ENCODE data around the gene MAD1L1.

DNA sequence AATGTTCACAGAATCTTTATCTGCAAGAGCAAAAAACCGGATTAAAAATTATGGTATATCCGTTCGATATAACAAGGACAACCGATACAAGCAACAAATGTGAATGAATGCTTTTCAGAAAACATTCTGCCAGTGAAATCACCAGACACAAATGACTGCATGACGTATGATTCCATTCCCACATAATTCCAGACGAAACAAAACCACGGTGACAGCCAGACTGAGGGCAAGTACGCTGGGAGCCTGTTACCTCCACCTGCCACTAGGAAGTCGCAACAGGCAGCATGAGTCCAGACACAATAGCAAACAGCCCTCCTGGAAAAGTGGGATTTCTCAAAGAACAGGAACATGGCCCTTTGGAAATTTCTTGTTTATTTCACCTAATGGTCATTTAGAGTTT, 41.7 kb downstream of the MAD1L1 start:
- TF ChIP-seq, protein P1, sequence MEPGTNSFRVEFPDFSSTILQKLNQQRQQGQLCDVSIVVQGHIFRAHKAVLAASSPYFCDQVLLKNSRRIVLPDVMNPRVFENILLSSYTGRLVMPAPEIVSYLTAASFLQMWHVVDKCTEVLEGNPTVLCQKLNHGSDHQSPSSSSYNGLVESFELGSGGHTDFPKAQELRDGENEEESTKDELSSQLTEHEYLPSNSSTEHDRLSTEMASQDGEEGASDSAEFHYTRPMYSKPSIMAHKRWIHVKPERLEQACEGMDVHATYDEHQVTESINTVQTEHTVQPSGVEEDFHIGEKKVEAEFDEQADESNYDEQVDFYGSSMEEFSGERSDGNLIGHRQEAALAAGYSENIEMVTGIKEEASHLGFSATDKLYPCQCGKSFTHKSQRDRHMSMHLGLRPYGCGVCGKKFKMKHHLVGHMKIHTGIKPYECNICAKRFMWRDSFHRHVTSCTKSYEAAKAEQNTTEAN (CRISPR knock-in tag; IDR thresholded peaks at IDR 0.05), result no peak
- TF ChIP-seq, protein P2, sequence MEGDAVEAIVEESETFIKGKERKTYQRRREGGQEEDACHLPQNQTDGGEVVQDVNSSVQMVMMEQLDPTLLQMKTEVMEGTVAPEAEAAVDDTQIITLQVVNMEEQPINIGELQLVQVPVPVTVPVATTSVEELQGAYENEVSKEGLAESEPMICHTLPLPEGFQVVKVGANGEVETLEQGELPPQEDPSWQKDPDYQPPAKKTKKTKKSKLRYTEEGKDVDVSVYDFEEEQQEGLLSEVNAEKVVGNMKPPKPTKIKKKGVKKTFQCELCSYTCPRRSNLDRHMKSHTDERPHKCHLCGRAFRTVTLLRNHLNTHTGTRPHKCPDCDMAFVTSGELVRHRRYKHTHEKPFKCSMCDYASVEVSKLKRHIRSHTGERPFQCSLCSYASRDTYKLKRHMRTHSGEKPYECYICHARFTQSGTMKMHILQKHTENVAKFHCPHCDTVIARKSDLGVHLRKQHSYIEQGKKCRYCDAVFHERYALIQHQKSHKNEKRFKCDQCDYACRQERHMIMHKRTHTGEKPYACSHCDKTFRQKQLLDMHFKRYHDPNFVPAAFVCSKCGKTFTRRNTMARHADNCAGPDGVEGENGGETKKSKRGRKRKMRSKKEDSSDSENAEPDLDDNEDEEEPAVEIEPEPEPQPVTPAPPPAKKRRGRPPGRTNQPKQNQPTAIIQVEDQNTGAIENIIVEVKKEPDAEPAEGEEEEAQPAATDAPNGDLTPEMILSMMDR (IDR thresholded peaks at IDR 0.05), result no peak
- no peak for TF ChIP-seq KAT7 (CRISPR knock-in tag; IDR thresholded peaks at IDR 0.05; ENCODE audit: borderline replicate concordance)
